AG08396 (cell line): Measurements from ENCODE around the gene FAM204A.

Source experiments
- DNase-seq: peaks from one replicate; pipeline ENCODE4 v3.0.0; 2012; ENCODE audit warnings: low spot score, mixed read lengths

FAM204A gene

GRCh38 chr10:118341791-118342637 is at the start of gene FAM204A:
Gene FAM204A (minus strand): TSS chr10:118342324. CDS start chr10:118336415, 5,909 bp downstream.
- peak; percentile 97 for DNase-seq

- no peak for DNase-seq
Observed at GRCh38 chr10:118383699-118384098, 41.6 kb upstream of the FAM204A start.

- no peak for DNase-seq
Observed at GRCh38 chr10:118383063-118383689, 41.1 kb upstream of the FAM204A start.

- DNase-seq = no peak
Observed at GRCh38 chr10:118374404-118374803, 32.3 kb upstream of the FAM204A start.

- DNase-seq = peak; percentile 57
Observed at GRCh38 chr10:118373786-118374185, 31.7 kb upstream of the FAM204A start.

- DNase-seq = no peak
Observed at GRCh38 chr10:118370499-118370898, 28.4 kb upstream of the FAM204A start.

GRCh38 chr10:118369641-118370205 is 27.6 kb upstream of the FAM204A start:
- DNase-seq = no peak

GRCh38 chr10:118365702-118366101 is 23.6 kb upstream of the FAM204A start:
- no peak for DNase-seq

- no peak for DNase-seq
Observed at GRCh38 chr10:118362103-118362502, 20.0 kb upstream of the FAM204A start.

GRCh38 chr10:118358327-118358726 is 16.2 kb upstream of the FAM204A start:
- DNase-seq = no peak

- no peak for DNase-seq
Observed at GRCh38 chr10:118357841-118358240, 15.7 kb upstream of the FAM204A start.

GRCh38 chr10:118356628-118357027 is 14.5 kb upstream of the FAM204A start:
- no peak for DNase-seq

- DNase-seq = no peak
Observed at GRCh38 chr10:118355234-118355633, 13.1 kb upstream of the FAM204A start.

GRCh38 chr10:118349235-118349634 is 7.1 kb upstream of the FAM204A start:
- no peak for DNase-seq

- DNase-seq = no peak
Observed at GRCh38 chr10:118343549-118343948, 1.4 kb upstream of the FAM204A start.

- peak; percentile 13 for DNase-seq
Observed at GRCh38 chr10:118343115-118343514, 991 bp upstream of the FAM204A start.

GRCh38 chr10:118342638-118343020 is 505 bp upstream of the FAM204A start:
- DNase-seq = no peak

- DNase-seq = no peak
Observed at GRCh38 chr10:118340486-118340885, 1.6 kb downstream of the FAM204A start.

GRCh38 chr10:118339111-118339510 is 3.0 kb downstream of the FAM204A start:
- DNase-seq = no peak

GRCh38 chr10:118337356-118337755 is 4.8 kb downstream of the FAM204A start:
- no peak for DNase-seq

- DNase-seq = no peak
Observed at GRCh38 chr10:118333871-118334270, 8.3 kb downstream of the FAM204A start.

GRCh38 chr10:118332948-118333710 is 9.0 kb downstream of the FAM204A start:
- no peak for DNase-seq
